Gastroesophageal sphincter (tissue), 4 donors: Measurements from ENCODE around the gene PBX3. TPM values are rescaled to one million over a fixed set of nuclear protein-coding genes. Genes with fewer than 3 reads are reported as not detected.

Source experiments
- ATAC-seq: fragments of 150-250 bp; one replicate; pipeline ENCODE4 v1.9.1; 2016; ENCODE audit warnings: mild to moderate bottlenecking, moderate library complexity
- H3K27ac ChIP-seq, 4 donors: fragments of 200-600 bp; sonication (generic) in 3 of 4; 1 replicate in 3 of 4; 2 replicates in 1 of 4; pipeline ENCODE4 v1.5.1; 2016 to 2019
- H3K27me3 ChIP-seq: fragments of 200-600 bp; sonication (generic); one replicate; pipeline ENCODE4 v1.5.1; 2019
- H3K36me3 ChIP-seq, 2 donors: fragments of 200-600 bp; sonication (generic); one replicate each; pipeline ENCODE4 v1.5.1; 2019; ENCODE audit warnings: control low read depth in 1 of 2
- H3K4me1 ChIP-seq, 3 donors: fragments of 200-600 bp; sonication (generic); 1 replicate in 2 of 3; 2 replicates in 1 of 3; pipeline ENCODE4 v1.5.1; 2016 to 2019; ENCODE audit warnings: control low read depth in 2 of 3
- H3K4me3 ChIP-seq, 2 donors: fragments of 200-600 bp; sonication (generic); one replicate each; pipeline ENCODE4 v1.5.1; 2019; ENCODE audit warnings: mild to moderate bottlenecking in 1 of 2, moderate library complexity in 1 of 2
- H3K9me3 ChIP-seq, 3 donors: fragments of 200-600 bp; sonication (generic); one replicate each; pipeline ENCODE4 v1.5.1; 2017 to 2019; ENCODE audit warnings: control low read depth in 2 of 3
- CTCF ChIP-seq, 4 experiments: fragments of 200-600 bp in 2 of 4; fragments of 450-650 bp in 2 of 4; sonication (generic) in 1 of 4; IDR thresholded peaks; one replicate each; pipeline ENCODE4 v1.5.1; 2017 to 2019; ENCODE audit warnings: antibody characterized with exemption in 4 of 4, mild to moderate bottlenecking in 2 of 4, moderate library complexity in 2 of 4
- EP300 ChIP-seq: sonication (generic); formaldehyde crosslinking; IDR thresholded peaks from one replicate; pipeline ENCODE4 v1.6.1; 2017; ENCODE audit warnings: antibody characterized with exemption, mild to moderate bottlenecking
- POLR2A ChIP-seq, 2 donors: fragments of 450-650 bp; IDR thresholded peaks; one replicate each; pipeline ENCODE4 v1.6.1; 2017; ENCODE audit warnings: antibody characterized with exemption in 2 of 2, mild to moderate bottlenecking in 2 of 2, moderate library complexity in 1 of 2
- POLR2AphosphoS5 ChIP-seq: sonication (generic); formaldehyde crosslinking; IDR thresholded peaks from one replicate; pipeline ENCODE4 v1.6.1; 2017; ENCODE audit warnings: antibody characterized with exemption
- WGBS, 2 donors: methylation state at CpG; one replicate each; pipeline ENCODE4 v1.1.5; 2018; ENCODE audit warnings: low coverage in 1 of 2; 5-methylcytosine and 5-hydroxymethylcytosine counted together
- total RNA-seq, 4 donors: library from RNA; depleted of rRNA; stranded (reverse); fragments of >200 nt; gene quantifications; one replicate each; pipeline ENCODE4 v1.1.0, GENCODE V29; 2016

The PBX3 gene
- total RNA-seq, 4 donors from 2014 or later: 59.9 to 81.4 (median 71.8) TPM

- Histone ChIP-seq H3K4me3 (no peak overlapping the region), H3K36me3 (no peaks in the 10 kb centered on the region), H3K27me3 (no peaks in the 10 kb centered on the region), H3K4me1 (peaks cover 6 to 73% (median 7%) of the 10 kb centered on the region in 3 donors), H3K9me3 (no peaks in the 10 kb centered on the region), H3K27ac (no peak overlapping the region)
- 53 to 69% methylated on average over 2 of the region's 2 CpGs for WGBS, 2 donors
- no peak for ATAC-seq
- TF ChIP-seq CTCF (IDR thresholded peaks at IDR 0.05) (no peak), POLR2A (IDR thresholded peaks at IDR 0.05) (no peak)
Observed at GRCh38 chr9:125893277-125893676, 146.1 kb downstream of the PBX3 start.

- Histone ChIP-seq H3K4me1 (peaks cover 6 to 64% (median 6%) of the 10 kb centered on the region in 3 donors), H3K36me3 (no peaks in the 10 kb centered on the region), H3K27ac (no peak overlapping the region), H3K4me3 (no peak overlapping the region), H3K9me3 (no peaks in the 10 kb centered on the region), H3K27me3 (no peaks in the 10 kb centered on the region)
- no peak for ATAC-seq
- 54 to 96% methylated on average over 2 to 3 of the region's 3 CpGs for WGBS, 2 donors
- TF ChIP-seq EP300 (no peak), POLR2A (IDR thresholded peaks at IDR 0.05) (no peak), CTCF (IDR thresholded peaks at IDR 0.05) (no peak), POLR2AphosphoS5 (no peak)
Observed at GRCh38 chr9:125894566-125894965, 147.4 kb downstream of the PBX3 start.

GRCh38 chr9:125896404-125896803 is 149.2 kb downstream of the PBX3 start:
- no peaks in the 10 kb centered on the region for H3K9me3 ChIP-seq
- no peaks in the 10 kb centered on the region for H3K27me3 ChIP-seq
- no peaks in the 10 kb centered on the region for H3K36me3 ChIP-seq
- H3K4me1 ChIP-seq: peaks cover 0 to 50% (median 0%) of the 10 kb centered on the region in 3 donors
- TF ChIP-seq POLR2AphosphoS5 (no peak), POLR2A (IDR thresholded peaks at IDR 0.05) (no peak), EP300 (no peak), CTCF (IDR thresholded peaks at IDR 0.05) (no peak)
- 66 to 86% methylated on average over 2 of the region's 2 CpGs for WGBS, 2 donors
- no peak for ATAC-seq
- no peak overlapping the region for H3K4me3 ChIP-seq
- H3K27ac ChIP-seq: no peak overlapping the region

GRCh38 chr9:125896964-125897363 is 149.8 kb downstream of the PBX3 start:
- H3K27ac ChIP-seq: no peak overlapping the region
- no peak overlapping the region for H3K4me3 ChIP-seq
- peaks cover 0 to 48% (median 0%) of the 10 kb centered on the region in 3 donors for H3K4me1 ChIP-seq
- ATAC-seq: no peak
- no peaks in the 10 kb centered on the region for H3K27me3 ChIP-seq
- H3K9me3 ChIP-seq: no peaks in the 10 kb centered on the region
- no peaks in the 10 kb centered on the region for H3K36me3 ChIP-seq
- 83 to 86% methylated on average over 2 of the region's 2 CpGs for WGBS, 2 donors
- no peak for TF ChIP-seq POLR2A (IDR thresholded peaks at IDR 0.05)
- no peak for TF ChIP-seq POLR2AphosphoS5
- TF ChIP-seq EP300: no peak
- no peak for TF ChIP-seq CTCF (IDR thresholded peaks at IDR 0.05)

GRCh38 chr9:125897481-125897880 is 150.3 kb downstream of the PBX3 start:
- H3K4me3 ChIP-seq: no peak overlapping the region
- no peaks in the 10 kb centered on the region for H3K27me3 ChIP-seq
- H3K4me1 ChIP-seq: peaks cover 0 to 48% (median 0%) of the 10 kb centered on the region in 3 donors
- 87 to 100% methylated on average over 2 of the region's 2 CpGs for WGBS, 2 donors
- no peaks in the 10 kb centered on the region for H3K36me3 ChIP-seq
- no peak for ATAC-seq
- no peak overlapping the region for H3K27ac ChIP-seq
- no peaks in the 10 kb centered on the region for H3K9me3 ChIP-seq
- no peak for TF ChIP-seq POLR2A (IDR thresholded peaks at IDR 0.05)
- no peak for TF ChIP-seq CTCF (IDR thresholded peaks at IDR 0.05)
- TF ChIP-seq EP300: no peak
- TF ChIP-seq POLR2AphosphoS5: no peak
